Liver (tissue), 9 donors: Measurements from ENCODE around the gene CH25H. TPM values are rescaled to one million over a fixed set of nuclear protein-coding genes. Genes with fewer than 3 reads are reported as not detected.

Experiments used
- DNase-seq: peaks from one replicate; pipeline ENCODE4 v3.0.0-alpha.2; 2017; ENCODE audit warnings: low spot score
- H3K27ac ChIP-seq, 2 donors: one replicate each; pipeline ENCODE4 v1.7.0; 2013; ENCODE audit warnings: inconsistent platforms in 2 of 2, low read length in 2 of 2, control low read depth in 1 of 2, low read depth in 1 of 2, mild to moderate bottlenecking in 1 of 2
- H3K27me3 ChIP-seq, 4 donors: one replicate each; pipeline versions ENCODE4 v1.6.1 to v1.7.0; 2013; ENCODE audit warnings: low read length in 3 of 4, inconsistent platforms in 1 of 4, mild to moderate bottlenecking in 1 of 4, moderate library complexity in 1 of 4; ENCODE audit not compliant: control insufficient read depth in 4 of 4, insufficient read depth in 4 of 4
- H3K36me3 ChIP-seq, 4 donors: one replicate each; pipeline versions ENCODE4 v1.6.1 to v1.7.0; 2013; ENCODE audit warnings: low read length in 3 of 4, mild to moderate bottlenecking in 3 of 4, low read depth in 1 of 4, moderate library complexity in 1 of 4; ENCODE audit not compliant: control insufficient read depth in 4 of 4, insufficient read depth in 3 of 4
- H3K4me1 ChIP-seq, 4 donors: one replicate each; pipeline versions ENCODE4 v1.6.1 to v1.7.0; 2013; ENCODE audit warnings: low read length in 3 of 4, mild to moderate bottlenecking in 3 of 4, moderate library complexity in 1 of 4; ENCODE audit not compliant: control insufficient read depth in 4 of 4, insufficient read depth in 4 of 4
- H3K4me3 ChIP-seq, 3 donors: one replicate each; pipeline versions ENCODE4 v1.6.1 to v1.7.0; 2013; ENCODE audit warnings: low read length in 3 of 3, control low read depth in 1 of 3, low read depth in 1 of 3, mild to moderate bottlenecking in 1 of 3
- H3K9ac ChIP-seq, 2 donors: one replicate each; pipeline ENCODE4 v1.7.0; 2013; ENCODE audit warnings: low read length in 2 of 2, mild to moderate bottlenecking in 2 of 2, moderate library complexity in 2 of 2, control low read depth in 1 of 2, low read depth in 1 of 2
- H3K9me3 ChIP-seq, 4 donors: one replicate each; pipeline versions ENCODE4 v1.6.1 to v1.7.0; 2013; ENCODE audit warnings: low read length in 3 of 4; ENCODE audit not compliant: control insufficient read depth in 4 of 4
- EGR1 ChIP-seq, 2 donors: IDR thresholded peaks; 2 replicates each; pipeline ENCODE4 v1.6.1; 2016 to 2018; ENCODE audit warnings: antibody characterized with exemption in 2 of 2, low read depth in 2 of 2
- NR2F2 ChIP-seq: IDR thresholded peaks from 2 replicates; pipeline ENCODE4 v1.6.1; 2016; ENCODE audit warnings: antibody characterized with exemption
- RAD21 ChIP-seq, 2 donors: IDR thresholded peaks; 2 replicates each; pipeline ENCODE4 v1.6.1; 2016; ENCODE audit warnings: antibody characterized with exemption in 2 of 2, mild to moderate bottlenecking in 2 of 2
- RXRA ChIP-seq, 2 donors: IDR thresholded peaks; 2 replicates each; pipeline ENCODE4 v1.6.1; 2017 to 2018; ENCODE audit warnings: antibody characterized with exemption in 2 of 2, mild to moderate bottlenecking in 1 of 2
- SP1 ChIP-seq: IDR thresholded peaks from 2 replicates; pipeline ENCODE4 v1.6.1; 2018; ENCODE audit warnings: antibody characterized with exemption, mild to moderate bottlenecking
- YY1 ChIP-seq: IDR thresholded peaks from 2 replicates; pipeline ENCODE4 v1.6.1; 2016; ENCODE audit warnings: antibody characterized with exemption, mild to moderate bottlenecking
- WGBS: extraction: QIAGEN DNeasy Blood & Tissue Kit; methylation state at CpG from one replicate; pipeline ENCODE4 v1.1.7; 2013; 5-methylcytosine and 5-hydroxymethylcytosine counted together
- polyA plus RNA-seq, 2 donors: library from polyadenylated mRNA; stranded (reverse) in 1 of 2; unstranded in 1 of 2; fragments of 200-250 nt in 1 of 2; fragments of >200 nt in 1 of 2; fragmentation: Nextera tagmentation in 1 of 2; extraction: Ambion mirVana in 1 of 2; gene quantifications; one replicate each; pipeline versions ENCODE4 v1.2.1 to v1.2.3, GENCODE V29; 2013 to 2015
- total RNA-seq, 2 donors: library from RNA; depleted of rRNA; stranded (reverse); fragments of >200 nt; gene quantifications; one replicate each; pipeline ENCODE4 v1.2.3, GENCODE V29; 2014
- TF ChIP-seq, protein P1 (sequence below): IDR thresholded peaks from 2 replicates; pipeline ENCODE4 v1.6.1; 2016; ENCODE audit warnings: antibody characterized with exemption, mild to moderate bottlenecking
- TF ChIP-seq, protein P2 (sequence below): fragments of 150-350 bp; IDR thresholded peaks from 2 replicates; pipeline ENCODE4 v1.5.1; 2017; ENCODE audit warnings: improper control_type of control experiment, low read depth, low read length; ENCODE audit not compliant: missing input control
- TF ChIP-seq, protein P3 (sequence below): IDR thresholded peaks from 2 replicates; pipeline ENCODE4 v1.6.1; 2016; ENCODE audit warnings: antibody characterized with exemption
- donor health status: healthy.
- donor health status: healthy.
- donor health status: healthy.
- donor health status: healthy.
- donor health status: healthy.

Gene CH25H
- total and polyA plus RNA-seq, 4 donors: 0.08 to 0.33 (median 0.25) TPM; not detected in 1

DNA sequence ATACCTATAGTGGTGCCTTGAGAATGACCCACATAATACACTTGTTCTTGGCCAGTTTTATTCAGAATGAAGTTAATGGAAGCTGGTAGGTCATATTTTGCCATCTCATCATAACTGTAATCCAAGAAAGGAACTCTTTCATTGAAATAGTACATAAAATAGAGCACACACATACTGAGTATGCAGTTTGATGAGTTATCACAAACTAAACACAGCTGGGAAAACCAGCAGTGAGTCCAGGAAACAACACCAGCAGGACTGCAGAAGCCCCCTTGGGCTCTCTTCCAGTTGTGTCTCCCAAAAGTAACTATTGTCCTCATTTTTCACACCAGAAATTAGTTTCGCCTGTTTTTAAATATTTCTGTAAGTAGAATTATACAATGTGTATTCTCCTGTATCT, 19.8 kb upstream of the CH25H start (continued):
- no peak for TF ChIP-seq RAD21 (IDR thresholded peaks at IDR 0.05)

DNA sequence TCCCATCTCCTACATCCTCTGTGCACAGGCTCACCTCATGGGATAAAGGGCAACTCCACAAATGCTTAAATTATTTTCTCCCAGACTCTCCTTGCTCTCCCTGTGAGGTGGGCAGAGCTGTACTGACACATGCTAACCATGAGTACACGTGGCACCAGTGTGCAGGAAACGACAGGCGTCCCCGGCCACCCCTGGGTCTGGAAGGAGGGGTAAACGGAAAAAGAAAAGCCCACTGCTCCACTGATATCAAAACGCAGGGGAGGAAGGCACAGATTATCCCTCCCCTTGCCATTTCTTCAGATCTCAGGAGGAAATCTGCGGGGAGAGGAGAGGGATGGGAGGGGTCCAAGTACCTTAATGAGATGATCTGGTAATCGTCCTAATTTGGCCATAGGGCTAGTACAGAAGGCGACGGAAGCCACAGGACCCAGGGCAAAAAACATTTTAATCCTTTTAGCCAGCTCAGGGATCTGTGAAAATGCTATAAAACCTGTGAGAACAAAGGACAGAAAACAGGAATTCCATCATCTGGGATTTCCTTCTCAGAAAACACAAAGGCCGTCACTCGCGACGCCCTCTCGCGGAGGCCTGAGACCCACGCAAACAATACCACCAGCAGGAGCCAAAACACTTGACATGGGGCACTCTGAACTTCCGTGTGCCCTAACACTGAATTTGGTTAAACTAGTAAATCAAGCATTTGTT, 17.8 kb upstream of the CH25H start:
- WGBS: 79% methylated on average over 18 of the region's 18 CpGs
- Histone ChIP-seq H3K4me1 (peaks cover 3 to 25% (median 13%) of the 10 kb centered on the region in 4 donors), H3K4me3 (no peak overlapping the region), H3K27ac (peak overlapping the region in 1 of 2 donors; percentile 46), H3K9ac (no peak overlapping the region), H3K9me3 (no peaks in the 10 kb centered on the region), H3K27me3 (no peaks in the 10 kb centered on the region), H3K36me3 (peaks cover 0 to 20% (median 5%) of the 10 kb centered on the region in 4 donors)
- TF ChIP-seq RAD21 (IDR thresholded peaks at IDR 0.05): peak in 1 of 2 donors; percentile 15
- TF ChIP-seq, protein P1, sequence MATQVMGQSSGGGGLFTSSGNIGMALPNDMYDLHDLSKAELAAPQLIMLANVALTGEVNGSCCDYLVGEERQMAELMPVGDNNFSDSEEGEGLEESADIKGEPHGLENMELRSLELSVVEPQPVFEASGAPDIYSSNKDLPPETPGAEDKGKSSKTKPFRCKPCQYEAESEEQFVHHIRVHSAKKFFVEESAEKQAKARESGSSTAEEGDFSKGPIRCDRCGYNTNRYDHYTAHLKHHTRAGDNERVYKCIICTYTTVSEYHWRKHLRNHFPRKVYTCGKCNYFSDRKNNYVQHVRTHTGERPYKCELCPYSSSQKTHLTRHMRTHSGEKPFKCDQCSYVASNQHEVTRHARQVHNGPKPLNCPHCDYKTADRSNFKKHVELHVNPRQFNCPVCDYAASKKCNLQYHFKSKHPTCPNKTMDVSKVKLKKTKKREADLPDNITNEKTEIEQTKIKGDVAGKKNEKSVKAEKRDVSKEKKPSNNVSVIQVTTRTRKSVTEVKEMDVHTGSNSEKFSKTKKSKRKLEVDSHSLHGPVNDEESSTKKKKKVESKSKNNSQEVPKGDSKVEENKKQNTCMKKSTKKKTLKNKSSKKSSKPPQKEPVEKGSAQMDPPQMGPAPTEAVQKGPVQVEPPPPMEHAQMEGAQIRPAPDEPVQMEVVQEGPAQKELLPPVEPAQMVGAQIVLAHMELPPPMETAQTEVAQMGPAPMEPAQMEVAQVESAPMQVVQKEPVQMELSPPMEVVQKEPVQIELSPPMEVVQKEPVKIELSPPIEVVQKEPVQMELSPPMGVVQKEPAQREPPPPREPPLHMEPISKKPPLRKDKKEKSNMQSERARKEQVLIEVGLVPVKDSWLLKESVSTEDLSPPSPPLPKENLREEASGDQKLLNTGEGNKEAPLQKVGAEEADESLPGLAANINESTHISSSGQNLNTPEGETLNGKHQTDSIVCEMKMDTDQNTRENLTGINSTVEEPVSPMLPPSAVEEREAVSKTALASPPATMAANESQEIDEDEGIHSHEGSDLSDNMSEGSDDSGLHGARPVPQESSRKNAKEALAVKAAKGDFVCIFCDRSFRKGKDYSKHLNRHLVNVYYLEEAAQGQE: no peak
- TF ChIP-seq, protein P2, sequence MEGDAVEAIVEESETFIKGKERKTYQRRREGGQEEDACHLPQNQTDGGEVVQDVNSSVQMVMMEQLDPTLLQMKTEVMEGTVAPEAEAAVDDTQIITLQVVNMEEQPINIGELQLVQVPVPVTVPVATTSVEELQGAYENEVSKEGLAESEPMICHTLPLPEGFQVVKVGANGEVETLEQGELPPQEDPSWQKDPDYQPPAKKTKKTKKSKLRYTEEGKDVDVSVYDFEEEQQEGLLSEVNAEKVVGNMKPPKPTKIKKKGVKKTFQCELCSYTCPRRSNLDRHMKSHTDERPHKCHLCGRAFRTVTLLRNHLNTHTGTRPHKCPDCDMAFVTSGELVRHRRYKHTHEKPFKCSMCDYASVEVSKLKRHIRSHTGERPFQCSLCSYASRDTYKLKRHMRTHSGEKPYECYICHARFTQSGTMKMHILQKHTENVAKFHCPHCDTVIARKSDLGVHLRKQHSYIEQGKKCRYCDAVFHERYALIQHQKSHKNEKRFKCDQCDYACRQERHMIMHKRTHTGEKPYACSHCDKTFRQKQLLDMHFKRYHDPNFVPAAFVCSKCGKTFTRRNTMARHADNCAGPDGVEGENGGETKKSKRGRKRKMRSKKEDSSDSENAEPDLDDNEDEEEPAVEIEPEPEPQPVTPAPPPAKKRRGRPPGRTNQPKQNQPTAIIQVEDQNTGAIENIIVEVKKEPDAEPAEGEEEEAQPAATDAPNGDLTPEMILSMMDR: peak; percentile 16
- TF ChIP-seq NR2F2: peak; percentile 60
- no peak for TF ChIP-seq SP1
- no peak for DNase-seq

DNA sequence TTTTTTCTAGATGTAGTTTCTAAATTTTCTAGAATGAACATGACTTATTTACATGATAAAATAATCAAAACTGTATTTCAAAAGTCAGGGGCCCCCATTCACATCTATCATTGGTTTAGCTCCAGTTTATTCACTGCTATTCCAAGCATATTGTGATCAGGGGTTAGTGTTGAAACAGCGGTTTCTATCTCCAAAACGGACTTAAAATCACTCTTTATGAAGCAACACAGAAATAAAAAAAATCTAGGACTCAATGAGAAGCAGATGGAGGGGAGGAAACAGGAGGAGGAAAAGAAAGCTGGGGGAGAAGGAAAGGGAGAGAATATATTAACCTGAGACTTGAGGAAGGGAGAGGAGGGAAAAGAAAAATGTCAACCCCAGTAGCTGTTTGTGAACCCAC, 14.8 kb upstream of the CH25H start:
- WGBS: 52% methylated on average over 2 of the region's 2 CpGs

More for the DNA sequence above, 14.8 kb upstream of the CH25H start:
- H3K9me3 ChIP-seq: no peaks in the 10 kb centered on the region
- H3K4me3 ChIP-seq: no peak overlapping the region
- TF ChIP-seq YY1: no peak
- no peak for TF ChIP-seq EGR1 (IDR thresholded peaks at IDR 0.05; ENCODE audit: low read depth in 2 of 2)
- TF ChIP-seq RXRA (IDR thresholded peaks at IDR 0.05): no peak
- TF ChIP-seq, protein P3, sequence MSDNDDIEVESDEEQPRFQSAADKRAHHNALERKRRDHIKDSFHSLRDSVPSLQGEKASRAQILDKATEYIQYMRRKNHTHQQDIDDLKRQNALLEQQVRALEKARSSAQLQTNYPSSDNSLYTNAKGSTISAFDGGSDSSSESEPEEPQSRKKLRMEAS: no peak
- TF ChIP-seq NR2F2: no peak
- H3K9ac ChIP-seq: no peak overlapping the region
- H3K27ac ChIP-seq: no peak overlapping the region
- no peak for DNase-seq
- peaks cover 0 to 10% (median 2%) of the 10 kb centered on the region in 4 donors for H3K36me3 ChIP-seq
- peaks cover 7 to 53% (median 40%) of the 10 kb centered on the region in 4 donors for H3K4me1 ChIP-seq
- H3K27me3 ChIP-seq: no peaks in the 10 kb centered on the region
